HG03108 (cell line): ENCODE results near the gene WFDC5.
"Not testable (repeated sequence)": the region's sequence is repeated elsewhere in the genome, so short reads cannot be mapped to it uniquely, and the experiment has no call there.

Source experiments
- ATAC-seq: cut with Tn5 transposase; IDR thresholded peaks from one replicate; pipeline ENCODE4 v1.9.1; 2021; ENCODE audit warnings: moderate library complexity; ENCODE audit not compliant: unreplicated experiment

Gene WFDC5

GRCh38 chr20:45090481-45090880, 24.5 kb downstream of the WFDC5 start:
- ATAC-seq = no peak

- no peak for ATAC-seq
Measured at GRCh38 chr20:45088247-45088646, 26.7 kb downstream of the WFDC5 start.

DNA sequence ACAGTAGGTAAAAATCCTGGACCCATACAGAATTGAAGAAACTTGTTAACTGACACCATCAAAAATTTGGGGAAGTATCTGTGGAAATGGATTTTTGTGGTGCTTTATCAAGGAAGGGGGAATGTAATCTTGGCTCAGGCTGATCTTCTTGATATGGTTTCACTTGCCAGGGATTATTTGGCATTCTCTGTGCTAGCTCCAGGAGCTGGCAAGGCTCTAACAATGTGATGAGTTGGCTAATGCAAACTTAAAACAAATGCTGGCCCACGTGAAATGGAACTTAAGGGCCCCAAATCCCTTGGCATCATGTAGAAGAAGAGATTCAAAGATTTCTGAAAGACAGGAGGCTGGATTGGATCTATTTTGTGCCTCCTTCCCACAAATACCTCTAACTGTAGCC, 27.2 kb downstream of the WFDC5 start:
- ATAC-seq = no peak

DNA sequence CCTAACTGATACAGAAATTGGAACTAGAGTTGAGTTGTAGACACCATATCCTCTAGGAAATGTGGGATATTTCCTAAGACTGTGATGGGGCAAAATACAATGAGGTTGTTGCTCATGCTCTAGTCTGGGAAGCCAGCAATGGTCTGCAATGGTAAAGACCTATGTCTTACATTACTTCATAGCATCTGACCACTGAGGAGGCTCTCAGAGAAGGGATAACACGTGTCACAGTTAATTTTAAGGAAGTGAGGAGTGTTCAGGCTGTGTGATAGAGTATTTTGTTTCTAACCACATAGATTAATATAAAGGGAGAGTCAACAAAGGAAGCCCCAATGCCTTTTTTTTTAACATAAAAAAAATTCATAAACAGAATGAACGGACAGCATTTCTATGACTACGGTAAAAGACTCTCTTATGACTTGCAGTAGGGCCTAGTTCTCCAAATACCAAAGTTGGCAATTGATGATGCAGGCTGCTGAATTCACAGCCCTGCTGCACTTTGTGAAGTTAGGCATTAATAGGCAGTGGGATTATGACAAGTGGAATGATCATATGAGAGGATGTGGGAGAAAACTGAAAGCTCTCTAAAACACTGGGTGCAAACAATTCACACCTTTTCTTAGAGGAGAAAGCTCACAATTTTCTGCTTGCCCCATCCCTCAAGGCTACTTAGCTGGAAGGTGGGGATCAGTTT, 27.7 kb downstream of the WFDC5 start:
- ATAC-seq = no peak

DNA sequence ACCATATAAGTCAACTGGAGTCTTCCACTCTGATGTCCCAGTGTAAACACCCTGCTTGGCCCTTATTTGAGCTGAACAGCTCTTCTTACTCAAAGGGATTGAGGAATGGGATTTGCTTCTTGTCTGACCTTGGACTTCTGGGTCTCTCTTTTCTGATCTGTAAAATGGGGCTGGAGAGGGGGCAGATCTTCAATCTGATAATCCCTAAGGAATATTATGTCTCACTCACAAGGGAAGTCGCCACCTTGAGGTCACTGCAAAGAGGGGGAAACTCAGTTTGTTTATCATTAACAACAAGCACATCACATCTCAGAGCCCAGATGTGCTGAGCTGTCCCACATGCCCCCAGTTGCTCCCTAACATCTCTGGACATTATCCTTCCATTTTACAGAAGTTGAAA, 29.1 kb downstream of the WFDC5 start:
- no peak for ATAC-seq

DNA sequence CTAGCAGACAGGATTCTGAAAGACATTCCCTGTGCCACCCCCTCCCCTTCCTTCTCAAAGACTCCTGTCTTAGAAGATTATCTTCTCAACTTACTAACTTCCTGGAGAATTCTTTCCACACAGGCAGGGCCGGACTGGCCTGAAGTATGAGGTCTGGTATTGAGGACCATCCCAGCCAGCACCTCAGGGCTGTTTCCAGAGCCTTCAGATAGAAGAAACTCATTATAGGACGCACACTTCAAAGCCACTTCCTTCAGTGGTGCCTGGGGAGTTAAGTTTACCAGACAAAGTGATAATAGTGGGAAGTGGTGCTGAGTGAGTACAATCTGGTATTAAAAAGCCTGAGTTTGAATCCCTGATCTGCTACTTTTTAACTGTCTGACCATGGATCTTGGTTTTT, 29.7 kb downstream of the WFDC5 start:
- ATAC-seq = no peak

GRCh38 chr20:45083127-45083526, 31.8 kb downstream of the WFDC5 start:
- ATAC-seq = no peak

- ATAC-seq = no peak
Measured at GRCh38 chr20:45082468-45082867, 32.5 kb downstream of the WFDC5 start.

GRCh38 chr20:45080867-45081624, 33.9 kb downstream of the WFDC5 start:
- ATAC-seq = no peak

DNA sequence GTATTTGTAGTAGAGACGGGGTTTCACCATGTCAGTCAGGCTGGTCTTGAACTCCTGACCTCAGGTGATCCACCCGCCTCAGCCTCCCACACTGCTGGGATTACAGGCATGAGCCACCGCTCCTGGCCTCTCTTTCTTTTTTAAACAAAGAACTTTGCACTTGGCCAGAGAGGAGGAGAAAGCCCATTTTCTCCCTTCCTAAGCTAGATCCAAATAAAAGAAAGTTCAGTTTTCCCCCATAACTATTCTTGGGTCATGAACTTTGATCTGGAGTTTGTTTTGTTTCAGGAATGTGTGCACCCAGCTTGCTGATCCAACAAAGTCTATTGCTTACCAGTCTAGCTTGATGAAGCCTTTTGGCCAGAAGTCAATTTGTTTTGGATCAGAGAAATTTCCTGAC, 37.4 kb downstream of the WFDC5 start:
- ATAC-seq = no peak

GRCh38 chr20:45073221-45073620, 41.8 kb downstream of the WFDC5 start:
- no peak for ATAC-seq

- no peak for ATAC-seq
Measured at GRCh38 chr20:45072066-45072465, 42.9 kb downstream of the WFDC5 start.

DNA sequence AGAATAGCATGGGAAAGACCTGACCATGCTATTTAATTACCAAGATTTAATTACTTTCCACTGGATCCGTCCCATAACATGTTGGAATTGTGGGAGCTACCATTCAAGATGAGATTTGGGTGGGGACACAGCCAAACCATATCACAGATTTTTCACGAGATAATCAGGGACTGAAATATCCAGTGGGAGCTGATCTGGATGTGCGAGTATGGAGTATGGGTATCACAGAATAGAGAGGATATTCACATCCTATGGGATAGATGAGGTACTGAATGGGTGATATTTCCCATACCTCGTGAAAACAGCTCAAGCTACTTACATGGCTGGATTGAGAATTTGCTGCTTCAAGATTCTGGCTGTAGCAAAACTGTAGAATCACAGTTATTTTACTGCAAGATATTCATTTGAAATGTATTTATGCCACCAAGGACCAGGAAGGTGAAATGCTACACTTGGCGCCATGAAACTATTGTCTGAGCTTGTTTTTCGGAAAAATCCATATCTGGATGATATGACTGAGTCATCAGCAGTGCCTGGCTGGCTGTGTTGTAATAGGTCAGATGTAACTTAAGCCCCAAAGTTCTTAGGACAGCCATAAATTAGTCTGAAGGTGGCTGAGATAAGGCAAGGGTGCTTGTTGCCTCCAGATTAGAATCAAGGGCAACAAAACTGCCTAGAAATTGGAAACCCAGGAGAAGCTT, 43.9 kb downstream of the WFDC5 start:
- no peak for ATAC-seq

GRCh38 chr20:45069261-45069660, 45.7 kb downstream of the WFDC5 start:
- ATAC-seq = no peak

GRCh38 chr20:45067558-45067957, 47.4 kb downstream of the WFDC5 start:
- no peak for ATAC-seq

DNA sequence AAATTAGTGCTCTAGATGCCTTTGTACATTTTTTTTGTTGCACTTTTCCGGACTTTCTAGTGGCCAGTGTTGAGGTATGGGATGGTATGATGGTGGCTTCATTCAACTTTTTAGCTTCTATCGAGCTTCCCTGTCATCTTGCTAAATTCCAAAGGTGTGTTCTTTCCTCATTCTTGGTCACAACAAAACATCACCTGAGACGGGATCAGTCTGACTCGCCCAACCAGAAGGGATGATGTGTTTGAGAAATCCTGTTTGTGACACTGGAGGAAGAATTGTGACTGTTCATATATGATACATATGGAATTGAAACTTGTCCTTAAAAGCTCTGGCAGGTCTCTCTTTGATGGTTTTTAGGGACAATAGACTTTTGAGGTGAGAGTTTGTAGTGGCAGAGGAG, 47.9 kb downstream of the WFDC5 start:
- ATAC-seq = no peak

DNA sequence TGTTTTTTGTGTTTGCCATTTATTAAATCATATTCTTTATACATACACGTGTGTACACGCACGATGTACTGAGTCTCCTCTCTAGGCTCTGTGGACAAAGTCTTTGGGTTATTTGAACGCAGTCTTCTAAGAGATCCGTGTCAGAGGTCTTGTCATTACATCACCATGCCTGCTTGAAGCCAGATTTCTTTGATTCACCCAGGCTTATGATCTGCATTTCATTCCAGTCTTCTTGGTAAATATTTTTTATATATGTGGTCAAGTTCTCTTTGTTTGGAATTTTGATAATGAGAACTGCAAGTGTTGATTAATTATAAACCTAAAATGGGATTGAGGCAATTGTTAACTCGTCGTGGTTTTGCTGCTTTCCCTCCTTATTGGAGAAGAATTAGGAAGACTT, 48.6 kb downstream of the WFDC5 start:
- no peak for ATAC-seq

GRCh38 chr20:45064812-45065211, 50.2 kb downstream of the WFDC5 start:
- no peak for ATAC-seq

DNA sequence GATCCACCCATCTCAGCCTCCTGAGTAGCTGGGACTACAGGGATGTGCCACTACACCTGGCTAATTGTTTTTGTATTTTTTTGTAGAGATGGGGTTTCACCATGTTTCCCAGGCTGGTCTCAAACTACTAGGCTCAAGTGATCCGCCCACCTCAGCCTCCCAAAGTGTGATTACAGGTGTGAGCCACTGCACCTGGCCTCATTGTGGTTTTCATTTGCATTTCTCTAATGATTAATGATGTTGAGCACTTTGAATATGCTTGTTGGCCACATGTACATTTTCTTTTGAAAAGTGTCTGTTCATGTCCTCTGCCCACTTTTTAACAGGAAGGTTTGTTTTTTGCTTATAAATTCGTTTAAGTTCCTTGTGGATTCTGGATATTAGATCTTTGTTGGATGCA, 51.9 kb downstream of the WFDC5 start:
- not testable (repeated sequence) for ATAC-seq

GRCh38 chr20:45061244-45061643, 53.7 kb downstream of the WFDC5 start:
- no peak for ATAC-seq

DNA sequence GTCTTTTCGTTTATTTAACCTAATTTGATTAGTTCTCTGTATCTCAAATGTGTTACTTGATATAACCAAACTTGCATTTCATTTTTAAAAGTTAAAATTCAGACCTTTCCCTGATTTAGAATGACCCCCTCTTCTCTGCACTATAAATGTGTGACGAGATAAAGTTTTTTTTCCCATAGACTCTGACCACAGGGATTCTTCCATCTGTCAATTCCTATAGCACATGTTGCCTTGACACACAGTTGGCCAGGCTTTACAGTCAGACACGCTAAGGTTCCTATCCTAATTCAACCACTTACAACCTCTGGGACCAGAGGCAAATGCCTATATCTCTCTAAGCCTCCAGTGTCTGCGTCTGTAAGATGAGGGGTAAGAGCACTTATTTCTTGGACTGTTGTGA, 54.7 kb downstream of the WFDC5 start:
- ATAC-seq = no peak
